ENCODE data around the gene PRMT7.

Gene PRMT7

GRCh38 chr16:68310774-68311511, at the start of gene PRMT7, which contains the start of gene SLC7A6OS:
PRMT7 (plus strand) TSS chr16:68311019; CDS start chr16:68315980, 4,961 bp downstream.
SLC7A6OS (minus strand) TSS chr16:68310946; CDS start chr16:68310926, 20 bp downstream.
- DNase-seq (ENCODE audit: low read depth), result peak; percentile 80

- DNase-seq (ENCODE audit: low read depth), result no peak
Observed at GRCh38 chr16:68263559-68264127, 47.2 kb upstream of the PRMT7 start.

GRCh38 chr16:68264128-68265077, 46.4 kb upstream of the PRMT7 start, which contains the start of gene SLC7A6:
SLC7A6 (plus strand) TSS chr16:68264526; CDS start chr16:68274727, 10,201 bp downstream.
- peak; percentile 40 for DNase-seq (ENCODE audit: low read depth)

GRCh38 chr16:68265078-68265920, 45.5 kb upstream of the PRMT7 start:
- DNase-seq (ENCODE audit: low read depth), result peak; percentile 45

GRCh38 chr16:68267612-68268405, 43.0 kb upstream of the PRMT7 start:
- DNase-seq (ENCODE audit: low read depth), result no peak

- no peak for DNase-seq (ENCODE audit: low read depth)
Observed at GRCh38 chr16:68269793-68270192, 41.0 kb upstream of the PRMT7 start.

GRCh38 chr16:68270353-68270752, 40.5 kb upstream of the PRMT7 start:
- DNase-seq (ENCODE audit: low read depth), result no peak

- no peak for DNase-seq (ENCODE audit: low read depth)
Observed at GRCh38 chr16:68272507-68273209, 38.2 kb upstream of the PRMT7 start.

GRCh38 chr16:68273459-68273858, 37.4 kb upstream of the PRMT7 start:
- DNase-seq (ENCODE audit: low read depth), result no peak

GRCh38 chr16:68273896-68274295, 36.9 kb upstream of the PRMT7 start:
- DNase-seq (ENCODE audit: low read depth), result no peak

- DNase-seq (ENCODE audit: low read depth), result no peak
Observed at GRCh38 chr16:68274441-68274840, 36.4 kb upstream of the PRMT7 start.

- no peak for DNase-seq (ENCODE audit: low read depth)
Observed at GRCh38 chr16:68275611-68276191, 35.1 kb upstream of the PRMT7 start.

- DNase-seq (ENCODE audit: low read depth), result no peak
Observed at GRCh38 chr16:68276223-68276622, 34.6 kb upstream of the PRMT7 start.

- DNase-seq (ENCODE audit: low read depth), result no peak
Observed at GRCh38 chr16:68279726-68280558, 30.9 kb upstream of the PRMT7 start.

- DNase-seq (ENCODE audit: low read depth), result no peak
Observed at GRCh38 chr16:68281368-68282063, 29.3 kb upstream of the PRMT7 start.

GRCh38 chr16:68282064-68282452, 28.8 kb upstream of the PRMT7 start:
- no peak for DNase-seq (ENCODE audit: low read depth)

GRCh38 chr16:68283346-68283745, 27.5 kb upstream of the PRMT7 start:
- DNase-seq (ENCODE audit: low read depth), result no peak
